NT2/D1 (cell line): ENCODE results near the gene AP2A2.
A peak's percentile ranks its signal among the peaks of the same experiment; 100 is the strongest.
"Not testable (repeated sequence)": the region's sequence is repeated elsewhere in the genome, so short reads cannot be mapped to it uniquely, and the experiment has no call there.

Source experiments
- DNase-seq: peaks from one replicate; pipeline ENCODE4 v3.0.0-alpha.2; 2011; ENCODE audit warnings: low read depth, low spot score
- H3K27me3 ChIP-seq: 2 replicates; pipeline ENCODE4 v1.6.0; 2011; ENCODE audit warnings: mild to moderate bottlenecking; ENCODE audit not compliant: insufficient read length, insufficient read depth
- H3K36me3 ChIP-seq: 2 replicates; pipeline ENCODE4 v1.6.1; 2011; ENCODE audit warnings: mild to moderate bottlenecking, low read length, mixed read lengths; ENCODE audit not compliant: insufficient read depth, insufficient read length
- H3K4me1 ChIP-seq: 2 replicates; pipeline ENCODE4 v1.5.1; 2011; ENCODE audit not compliant: insufficient read depth, insufficient read length
- H3K4me3 ChIP-seq: 2 replicates; pipeline ENCODE4 v1.5.1; 2011; ENCODE audit warnings: low read depth; ENCODE audit not compliant: insufficient read length
- H3K9ac ChIP-seq: 2 replicates; pipeline ENCODE4 v1.6.0; 2011; ENCODE audit warnings: low read depth; ENCODE audit not compliant: insufficient read length
- H3K9me3 ChIP-seq: 2 replicates; pipeline ENCODE4 v1.5.1; 2011; ENCODE audit warnings: mild to moderate bottlenecking, low read length; ENCODE audit not compliant: insufficient read depth
- SUZ12 ChIP-seq: IDR thresholded peaks from 2 replicates; pipeline ENCODE4 v1.6.1; 2011; ENCODE audit not compliant: insufficient read length, insufficient read depth; ENCODE audit errors: extremely low read depth
- YY1 ChIP-seq: IDR thresholded peaks from 2 replicates; pipeline ENCODE4 v1.6.1; 2011; ENCODE audit not compliant: insufficient read length, insufficient read depth
- ZNF274 ChIP-seq: IDR thresholded peaks from 2 replicates; pipeline ENCODE4 v1.6.1; 2011; ENCODE audit warnings: mild to moderate bottlenecking, low read depth, low read length

AP2A2 gene

DNA sequence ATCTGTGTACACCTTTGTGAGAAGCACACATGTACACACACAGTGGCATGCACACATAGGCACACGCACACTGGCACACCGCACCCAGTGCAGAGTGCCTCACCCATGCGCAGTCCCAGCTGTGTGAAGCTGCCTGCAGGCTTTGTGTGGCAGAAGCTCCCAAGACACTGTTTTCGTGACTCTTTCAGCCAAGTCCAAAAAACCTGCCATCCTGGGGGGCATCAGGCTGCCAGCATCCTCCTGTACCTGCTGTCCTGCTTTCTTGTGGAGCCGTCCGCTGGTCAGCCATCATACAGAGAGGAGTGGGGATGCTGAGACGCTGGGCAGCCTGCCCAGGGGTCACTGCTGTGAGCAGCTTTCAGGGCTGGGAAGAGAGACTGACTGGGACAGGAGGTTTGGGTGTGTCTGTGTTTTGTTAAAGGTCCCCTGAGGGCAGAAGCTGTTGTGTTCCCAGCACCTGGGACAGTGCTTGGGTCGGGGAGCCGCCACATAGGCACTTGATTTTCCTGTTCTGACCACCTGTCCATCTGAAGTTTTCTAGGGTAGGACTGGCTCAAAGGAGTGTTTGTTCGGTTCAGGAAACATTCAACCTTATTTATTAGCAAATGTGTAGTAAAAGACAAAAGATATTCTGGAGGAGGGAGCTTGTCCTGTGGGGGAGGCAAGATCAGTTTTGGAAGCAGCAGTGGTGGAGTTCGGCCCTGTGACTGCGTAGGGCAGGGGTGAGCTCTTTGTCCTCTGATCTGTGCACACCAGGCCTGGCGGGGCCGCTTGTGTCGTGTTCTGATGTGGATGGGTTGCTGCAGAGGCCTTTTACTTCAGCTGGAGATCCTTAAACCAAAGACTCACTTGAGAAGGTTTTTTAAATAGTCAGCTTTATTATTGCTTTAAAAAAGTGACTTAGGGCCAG is 29.7 kb downstream of the AP2A2 start:
- H3K9me3 ChIP-seq = no peaks in the 10 kb centered on the region
- H3K9ac ChIP-seq = peak overlapping the region; percentile 58
- H3K36me3 ChIP-seq = peaks cover 56% of the 10 kb centered on the region
- H3K27me3 ChIP-seq = no peaks in the 10 kb centered on the region
- peaks cover 8% of the 10 kb centered on the region for H3K4me1 ChIP-seq
- TF ChIP-seq YY1 = no peak
- TF ChIP-seq ZNF274 = no peak
- TF ChIP-seq SUZ12 = no peak
- H3K4me3 ChIP-seq = no peak overlapping the region
- no peak for DNase-seq

DNA sequence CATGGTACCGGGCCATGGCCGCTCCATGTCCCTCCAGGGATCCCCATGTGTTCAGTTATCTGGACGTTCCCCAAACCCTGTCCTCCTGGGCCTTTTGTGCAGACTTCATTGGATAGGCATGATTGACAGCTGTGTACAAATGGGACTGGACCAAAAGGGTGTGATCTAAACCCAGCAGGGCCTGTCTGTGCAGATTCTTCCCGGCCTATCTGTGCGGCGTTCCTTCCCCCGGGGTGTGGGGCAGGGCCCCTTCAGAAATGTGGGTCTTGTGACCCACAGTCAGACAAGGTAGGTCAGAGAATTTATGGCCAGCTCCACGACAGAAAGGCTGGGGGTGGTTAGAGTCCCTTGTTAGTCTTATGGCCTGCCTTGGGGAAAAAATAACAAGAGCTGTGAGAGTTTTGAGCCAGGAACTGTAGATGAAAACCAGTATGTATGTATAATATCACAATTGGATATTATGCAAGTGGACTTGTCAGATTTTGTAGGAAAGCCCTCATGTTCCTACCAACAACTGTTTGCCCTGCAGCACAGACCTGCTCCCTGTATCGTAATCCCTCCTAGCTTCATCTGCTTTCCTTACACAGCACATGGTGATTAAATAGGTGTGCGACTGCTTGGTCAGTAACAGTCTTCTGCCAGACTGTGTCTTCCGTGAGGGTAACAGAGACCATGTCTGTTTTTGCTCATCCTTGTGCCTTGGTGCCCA is 31.7 kb downstream of the AP2A2 start:
- TF ChIP-seq ZNF274 (no peak), SUZ12 (no peak), YY1 (no peak)

DNA sequence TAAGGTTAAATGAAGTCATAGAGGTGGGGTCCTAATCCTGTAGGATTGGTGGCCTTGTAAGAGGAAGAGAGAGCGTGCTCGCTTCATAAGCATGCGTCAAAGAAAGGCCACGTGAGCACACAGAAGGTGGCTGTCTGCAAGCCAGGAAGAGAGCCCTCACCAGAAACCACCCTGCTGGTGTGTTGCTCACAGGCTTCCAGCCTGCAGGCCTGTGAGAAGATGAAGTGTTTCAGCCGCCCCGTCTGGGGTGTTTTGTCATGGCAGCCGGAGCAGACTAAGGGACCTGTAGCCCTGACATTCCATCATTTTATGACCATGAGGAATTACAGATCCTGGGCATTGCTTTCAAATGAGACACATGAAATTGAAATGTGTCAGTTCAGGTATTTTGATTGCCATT is 32.4 kb downstream of the AP2A2 start:
- no peak for TF ChIP-seq SUZ12
- no peak for TF ChIP-seq ZNF274
- TF ChIP-seq YY1 = no peak
- Histone ChIP-seq H3K27me3 (no peaks in the 10 kb centered on the region), H3K4me3 (no peak overlapping the region), H3K36me3 (peaks cover 69% of the 10 kb centered on the region), H3K9me3 (no peaks in the 10 kb centered on the region), H3K9ac (no peak overlapping the region), H3K4me1 (peaks cover 5% of the 10 kb centered on the region)
- no peak for DNase-seq

More for the DNA sequence above, 31.7 kb downstream of the AP2A2 start:
- Histone ChIP-seq H3K4me3 (no peak overlapping the region), H3K9ac (no peak overlapping the region), H3K4me1 (peaks cover 8% of the 10 kb centered on the region), H3K9me3 (no peaks in the 10 kb centered on the region), H3K27me3 (no peaks in the 10 kb centered on the region), H3K36me3 (peaks cover 67% of the 10 kb centered on the region)
- no peak for DNase-seq

GRCh38 chr11:959027-959426 is 33.4 kb downstream of the AP2A2 start:
- H3K36me3 ChIP-seq = peaks cover 76% of the 10 kb centered on the region

DNA sequence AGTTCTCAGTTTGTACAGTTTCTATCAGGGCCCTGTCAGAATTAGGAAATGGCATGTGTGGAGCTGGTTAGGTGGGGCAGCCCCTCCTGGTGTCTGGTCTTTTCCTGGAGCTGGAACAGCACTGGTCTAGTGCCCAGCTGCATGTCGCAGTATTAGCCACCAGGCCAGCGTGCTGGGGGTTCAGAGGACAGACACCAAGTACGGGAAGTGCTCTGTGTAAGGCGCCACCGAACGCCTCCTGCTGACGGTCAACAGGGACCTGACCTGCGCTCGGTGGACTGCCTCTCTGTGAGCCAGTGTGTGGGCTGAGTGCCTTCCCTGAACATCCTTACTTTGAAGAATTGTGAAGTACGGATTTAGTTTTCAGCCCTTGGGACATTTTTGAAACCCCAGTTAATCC is 33.9 kb downstream of the AP2A2 start:
- no peak for DNase-seq
- Histone ChIP-seq H3K9me3 (no peaks in the 10 kb centered on the region; the same call in 1 of the 2 replicates), H3K4me3 (no peak overlapping the region), H3K27me3 (no peaks in the 10 kb centered on the region), H3K4me1 (peaks cover 5% of the 10 kb centered on the region), H3K9ac (no peak overlapping the region), H3K36me3 (peaks cover 81% of the 10 kb centered on the region)
- no peak for TF ChIP-seq YY1
- TF ChIP-seq SUZ12 = no peak
- TF ChIP-seq ZNF274 = no peak

More at GRCh38 chr11:959027-959426, 33.4 kb downstream of the AP2A2 start:
- H3K9ac ChIP-seq = no peak overlapping the region
- peaks cover 5% of the 10 kb centered on the region for H3K4me1 ChIP-seq
- H3K9me3 ChIP-seq = no peaks in the 10 kb centered on the region; the same call in 1 of the 2 replicates
- no peak for DNase-seq
- H3K27me3 ChIP-seq = no peaks in the 10 kb centered on the region
- TF ChIP-seq ZNF274 (no peak), SUZ12 (no peak), YY1 (no peak)
- H3K4me3 ChIP-seq = no peak overlapping the region

- not testable (repeated sequence) for H3K4me1 ChIP-seq, DNase-seq, H3K9me3 ChIP-seq, H3K9ac ChIP-seq, H3K4me3 ChIP-seq, H3K27me3 ChIP-seq
- peaks cover 84% of the 10 kb centered on the region for H3K36me3 ChIP-seq
These were observed 35.7 kb downstream of the AP2A2 start for GRCh38 chr11:961310-961920.

DNA sequence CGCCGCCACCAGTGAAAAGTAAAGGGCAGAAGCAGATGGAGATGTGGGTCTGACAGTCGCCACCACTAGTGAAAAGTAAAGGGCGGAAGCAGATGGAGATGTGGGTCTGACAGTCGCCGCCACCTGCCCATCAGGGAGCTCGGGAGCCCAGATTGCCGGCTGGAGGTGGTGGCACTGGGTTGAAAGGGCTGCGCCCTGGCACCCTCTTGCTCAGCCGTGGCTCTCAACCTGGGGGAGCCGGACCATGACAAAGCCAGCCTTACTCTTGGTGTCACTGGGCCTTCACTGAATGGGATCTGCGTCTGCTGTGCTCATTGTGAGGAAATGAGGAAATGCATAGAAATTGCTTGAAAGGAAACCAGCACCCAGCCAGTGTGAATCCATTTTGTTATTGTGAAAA is 36.3 kb downstream of the AP2A2 start:
- no peak for TF ChIP-seq SUZ12
- TF ChIP-seq ZNF274 = no peak
- TF ChIP-seq YY1 = no peak
- no peak overlapping the region for H3K4me3 ChIP-seq
- H3K36me3 ChIP-seq = peaks cover 82% of the 10 kb centered on the region
- H3K27me3 ChIP-seq = no peaks in the 10 kb centered on the region
- no peaks in the 10 kb centered on the region for H3K4me1 ChIP-seq
- no peak overlapping the region for H3K9ac ChIP-seq
- no peak for DNase-seq
- H3K9me3 ChIP-seq = no peaks in the 10 kb centered on the region; the same call in 1 of the 2 replicates
